GM12864 (cell line): ENCODE results near the gene MALSU1.

Experiments
- DNase-seq: peaks from one replicate; pipeline ENCODE4 v3.0.0-alpha.2; 2011; ENCODE audit warnings: low read depth
- H3K4me3 ChIP-seq: 2 replicates; pipeline ENCODE4 v1.5.1; 2011; ENCODE audit warnings: mild to moderate bottlenecking, low read depth, low read length, control low read depth
- CTCF ChIP-seq: IDR thresholded peaks from 2 replicates; pipeline ENCODE4 v1.5.1; 2011; ENCODE audit warnings: low read depth, mild to moderate bottlenecking, moderate library complexity, low read length, control low read depth, inconsistent platforms; ENCODE audit errors: missing control alignments

The MALSU1 gene

DNA sequence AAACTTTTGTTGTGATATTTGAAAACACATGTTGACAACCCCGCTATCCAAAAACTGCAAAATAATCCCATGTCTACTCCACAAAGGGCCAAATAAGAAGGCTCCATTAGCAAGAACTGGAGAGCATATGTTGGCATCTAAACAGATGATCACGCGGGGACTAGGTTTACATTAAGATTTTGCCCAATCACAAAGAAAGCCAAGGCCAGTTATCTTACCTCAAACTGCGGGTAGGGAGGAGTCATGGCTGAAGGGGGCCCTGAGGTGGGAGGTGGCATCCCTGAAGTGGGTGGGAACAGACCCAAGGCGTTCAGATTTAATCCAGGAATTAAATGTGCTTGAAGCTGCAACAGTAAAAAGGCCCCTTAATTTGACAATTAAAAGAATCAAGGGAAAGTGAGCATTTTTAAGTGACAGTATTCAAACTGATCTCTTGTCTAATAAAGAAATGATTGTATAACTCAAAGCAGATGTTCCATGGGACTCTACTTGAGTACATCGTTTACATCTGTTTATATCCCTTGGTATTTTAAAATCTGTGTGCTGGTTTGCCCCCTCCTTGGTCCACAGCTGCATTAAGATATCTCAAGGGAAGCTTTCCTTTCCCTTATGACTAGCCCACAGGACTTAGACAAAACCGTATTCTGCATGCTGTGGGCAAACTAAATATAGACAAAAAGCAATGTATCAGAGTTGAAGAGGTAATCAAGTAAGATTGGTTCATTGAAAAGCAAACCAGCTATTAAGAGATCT, 42.9 kb downstream of the MALSU1 start:
- no peak for DNase-seq
- TF ChIP-seq CTCF = no peak
- H3K4me3 ChIP-seq = no peak overlapping the region

- DNase-seq = no peak
- no peak for TF ChIP-seq CTCF
- no peak overlapping the region for H3K4me3 ChIP-seq
Measured at GRCh38 chr7:23343102-23343501, 44.0 kb downstream of the MALSU1 start.

- H3K4me3 ChIP-seq = no peak overlapping the region
- no peak for TF ChIP-seq CTCF
- DNase-seq = no peak
Measured at GRCh38 chr7:23343806-23344475, 44.8 kb downstream of the MALSU1 start.

- no peak for DNase-seq
- H3K4me3 ChIP-seq = no peak overlapping the region
- no peak for TF ChIP-seq CTCF
Measured at GRCh38 chr7:23345601-23346000, 46.5 kb downstream of the MALSU1 start.

DNA sequence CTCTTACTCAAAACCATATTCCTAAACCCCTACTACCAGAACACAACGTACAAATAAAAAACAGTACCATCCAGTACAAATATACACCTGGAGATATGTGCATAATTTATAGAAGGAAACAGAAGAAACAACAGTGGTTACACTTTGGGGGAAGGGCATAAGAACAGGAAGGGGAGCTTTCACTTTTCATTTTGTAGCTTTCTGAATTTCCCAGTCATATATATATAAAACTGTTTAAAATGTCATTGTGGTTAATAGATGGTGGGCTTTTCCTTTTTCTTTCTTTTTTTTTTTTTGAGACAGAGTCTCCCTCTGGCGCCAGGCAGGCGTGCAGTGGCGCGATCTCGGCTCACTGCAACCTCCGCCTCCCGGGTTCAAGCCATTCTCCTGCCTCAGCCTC, 47.2 kb downstream of the MALSU1 start:
- TF ChIP-seq CTCF = peak; percentile 2
- no peak for DNase-seq
- peak overlapping the region; percentile 17; the same call in 1 of the 2 replicates for H3K4me3 ChIP-seq

- DNase-seq = no peak
- no peak overlapping the region; the same call in 1 of the 2 replicates for H3K4me3 ChIP-seq
- no peak for TF ChIP-seq CTCF
Measured at GRCh38 chr7:23347033-23347681, 48.0 kb downstream of the MALSU1 start.
